Fibroblast of upper back skin (primary cell): ENCODE results near the gene GFRA4.
"Not testable (repeated sequence)": the region's sequence is repeated elsewhere in the genome, so short reads cannot be mapped to it uniquely, and the experiment has no call there.

Experiments used
- DNase-seq: peaks from one replicate; pipeline ENCODE4 v3.0.0-alpha.2; 2013

Gene GFRA4

DNA sequence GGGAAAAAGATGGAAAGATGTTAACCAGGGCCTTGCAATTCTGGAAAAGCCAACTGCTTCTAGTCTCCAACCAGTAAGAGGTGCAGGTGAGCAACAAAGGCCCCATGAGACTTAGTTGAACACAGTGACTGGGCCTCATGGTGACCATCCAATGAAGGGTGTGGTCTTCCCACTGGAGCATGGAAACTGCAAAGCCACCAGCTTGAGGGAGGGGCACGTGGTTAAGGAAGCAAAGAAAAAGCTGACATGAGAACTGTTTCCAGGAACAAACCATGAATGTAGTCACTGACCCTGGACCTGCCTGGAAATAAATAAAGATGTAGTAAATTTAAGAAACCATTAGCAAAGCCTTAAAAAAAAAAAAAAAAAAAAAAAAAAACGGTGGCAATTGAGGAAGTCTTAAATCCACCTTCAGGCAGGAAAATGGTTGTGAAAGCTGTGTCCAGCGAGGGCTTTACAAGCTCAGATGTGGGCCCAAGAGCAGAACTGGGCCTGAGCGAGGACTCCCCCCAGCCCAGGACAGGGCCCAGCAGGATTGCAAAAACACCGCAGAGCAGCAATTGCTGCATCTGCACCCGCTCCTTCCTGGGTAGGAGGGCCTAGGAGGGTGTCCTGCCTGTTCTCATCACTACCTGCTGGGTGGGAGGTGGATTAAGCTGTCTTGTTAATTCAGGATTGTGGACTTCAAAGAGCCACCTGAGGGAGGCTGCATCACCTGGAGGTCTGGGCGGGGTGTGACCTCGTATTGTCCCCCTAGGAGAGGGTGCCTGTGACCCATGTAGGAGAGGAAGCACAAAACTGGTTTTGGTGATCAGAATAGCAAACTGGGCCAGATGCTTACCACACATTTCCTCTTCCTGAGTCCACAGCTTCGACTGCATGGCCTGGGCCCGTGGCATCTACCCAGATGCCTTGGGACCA is 10.3 kb downstream of the GFRA4 start:
- DNase-seq = no peak

DNA sequence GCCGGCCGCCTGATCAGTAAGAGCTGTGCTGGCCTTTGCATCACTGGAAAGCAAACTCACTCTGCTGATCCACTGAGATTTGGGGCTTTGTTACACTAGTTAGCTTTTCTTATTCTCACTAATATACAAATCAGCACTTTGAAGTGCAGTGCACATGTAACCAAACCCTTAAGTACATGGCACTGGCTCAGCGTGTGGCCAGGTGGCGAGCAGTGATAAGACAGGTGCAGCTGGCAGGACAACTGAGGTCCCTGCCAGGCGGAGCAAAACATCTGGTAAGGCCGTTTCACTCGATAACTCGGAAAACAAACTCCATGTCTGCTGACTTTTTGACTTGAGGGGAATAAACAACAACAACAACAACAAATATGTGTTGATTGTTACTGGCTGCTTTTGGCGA is 11.0 kb downstream of the GFRA4 start:
- DNase-seq = no peak

DNA sequence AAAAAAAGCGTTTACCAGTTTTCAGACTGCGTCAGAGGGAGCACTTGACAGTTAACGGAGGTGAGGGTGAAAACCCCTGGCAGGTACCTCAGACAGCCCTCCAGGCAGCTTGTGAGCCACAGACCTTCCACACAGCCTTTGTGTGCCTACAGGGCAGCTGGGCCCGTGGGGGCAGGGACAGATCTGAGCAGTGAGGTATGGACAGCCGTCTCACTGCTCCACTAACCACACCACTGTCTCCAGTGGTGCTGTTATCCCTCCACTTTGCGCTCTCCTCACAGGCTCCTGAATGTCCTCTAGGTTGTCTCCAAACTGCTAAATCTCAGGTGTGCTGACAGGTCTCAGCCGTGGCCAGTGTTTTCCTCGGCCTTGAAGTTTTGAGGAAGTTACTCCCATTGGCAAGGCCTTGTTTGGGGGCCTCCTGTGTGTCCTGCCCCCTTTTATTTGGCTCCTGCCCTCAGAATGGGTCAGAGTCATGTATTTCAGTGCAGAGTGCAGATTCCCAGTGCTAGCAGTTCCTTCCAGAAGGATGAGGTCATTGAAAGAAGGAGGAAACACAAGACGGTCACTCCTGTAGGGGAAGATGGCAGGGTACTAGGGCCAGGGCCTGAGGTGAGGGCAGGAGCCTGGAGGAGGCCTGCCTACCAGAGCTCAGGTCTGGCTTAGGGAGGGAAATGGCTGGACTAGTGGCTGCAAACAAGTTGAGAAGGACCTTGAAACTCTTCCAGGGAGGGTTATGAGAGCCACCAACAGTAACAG is 11.8 kb downstream of the GFRA4 start:
- no peak for DNase-seq

DNA sequence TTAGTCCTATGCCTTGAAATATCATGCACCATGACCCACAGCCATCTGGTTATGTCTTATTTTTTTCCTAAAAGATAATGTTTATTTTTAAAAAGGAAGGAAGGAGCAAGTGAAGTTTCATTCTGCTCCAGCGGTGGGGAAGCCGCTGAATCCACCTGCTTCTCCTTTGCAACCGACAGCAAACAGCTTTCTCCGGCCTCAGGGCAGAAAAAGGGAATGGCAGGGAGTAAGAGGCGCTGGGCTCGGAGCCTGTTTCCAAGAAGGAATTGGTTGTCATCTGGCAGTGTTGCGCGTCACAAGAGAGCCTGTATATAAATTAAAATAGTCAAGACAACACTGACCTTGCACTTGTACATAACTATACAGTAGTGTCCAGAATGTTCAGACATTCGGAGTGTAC is 14.2 kb downstream of the GFRA4 start:
- no peak for DNase-seq

DNA sequence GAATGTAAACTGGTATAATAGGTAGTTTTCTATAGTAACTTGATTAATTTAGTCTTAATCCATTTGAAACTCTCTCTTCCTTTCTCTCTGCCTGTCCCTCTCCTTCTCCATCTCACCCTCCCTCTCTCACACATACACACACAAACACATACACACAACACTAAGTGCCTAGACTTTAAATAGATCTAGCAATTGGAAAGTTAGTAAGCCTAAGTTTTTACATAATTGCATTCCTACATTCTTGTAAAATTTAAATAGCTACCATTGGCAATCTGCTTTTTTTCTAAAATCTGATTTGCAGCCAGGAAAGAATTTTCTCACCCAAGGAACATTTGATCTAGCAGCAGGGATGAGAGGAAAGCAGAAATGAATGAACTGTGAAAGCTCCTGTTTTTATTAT is 15.7 kb downstream of the GFRA4 start:
- DNase-seq = no peak

DNA sequence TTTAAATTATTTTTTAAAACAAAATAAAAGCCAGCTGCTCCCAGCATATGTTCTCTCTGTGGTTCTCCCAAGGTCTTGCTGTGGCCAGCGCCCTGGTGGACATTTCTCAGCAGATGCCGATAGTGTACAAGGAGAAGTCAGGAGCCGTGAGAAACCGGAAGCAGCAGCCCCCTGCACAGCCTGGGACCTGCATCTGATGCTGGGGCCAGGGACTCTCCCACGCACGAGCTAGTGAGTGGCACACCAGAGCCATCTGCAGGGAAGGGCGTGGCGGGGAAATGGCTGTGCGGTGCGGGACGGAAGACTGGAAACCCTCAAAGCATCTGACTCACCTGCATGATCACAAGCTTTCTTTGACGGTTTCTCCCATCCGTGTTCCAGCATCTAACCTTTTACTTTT is 16.5 kb downstream of the GFRA4 start:
- DNase-seq = no peak

DNA sequence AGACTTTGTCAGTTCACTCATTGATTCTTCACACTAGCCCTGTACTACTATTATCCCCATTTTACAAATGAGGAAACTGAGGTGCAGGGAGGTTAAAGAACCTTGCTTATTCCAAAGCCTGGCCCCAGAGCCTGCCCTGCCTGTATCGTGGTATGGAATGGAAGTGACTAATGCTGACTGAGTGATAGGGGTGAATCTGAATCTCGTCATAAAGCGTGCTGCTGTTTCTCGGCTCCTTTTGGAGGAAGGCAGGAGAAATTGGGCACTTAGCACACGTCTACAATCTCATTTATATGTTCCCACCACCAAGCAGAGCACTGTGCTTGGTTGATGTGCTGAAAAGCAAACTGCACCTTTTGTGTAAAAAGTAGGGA is 17.1 kb downstream of the GFRA4 start:
- DNase-seq = no peak

DNA sequence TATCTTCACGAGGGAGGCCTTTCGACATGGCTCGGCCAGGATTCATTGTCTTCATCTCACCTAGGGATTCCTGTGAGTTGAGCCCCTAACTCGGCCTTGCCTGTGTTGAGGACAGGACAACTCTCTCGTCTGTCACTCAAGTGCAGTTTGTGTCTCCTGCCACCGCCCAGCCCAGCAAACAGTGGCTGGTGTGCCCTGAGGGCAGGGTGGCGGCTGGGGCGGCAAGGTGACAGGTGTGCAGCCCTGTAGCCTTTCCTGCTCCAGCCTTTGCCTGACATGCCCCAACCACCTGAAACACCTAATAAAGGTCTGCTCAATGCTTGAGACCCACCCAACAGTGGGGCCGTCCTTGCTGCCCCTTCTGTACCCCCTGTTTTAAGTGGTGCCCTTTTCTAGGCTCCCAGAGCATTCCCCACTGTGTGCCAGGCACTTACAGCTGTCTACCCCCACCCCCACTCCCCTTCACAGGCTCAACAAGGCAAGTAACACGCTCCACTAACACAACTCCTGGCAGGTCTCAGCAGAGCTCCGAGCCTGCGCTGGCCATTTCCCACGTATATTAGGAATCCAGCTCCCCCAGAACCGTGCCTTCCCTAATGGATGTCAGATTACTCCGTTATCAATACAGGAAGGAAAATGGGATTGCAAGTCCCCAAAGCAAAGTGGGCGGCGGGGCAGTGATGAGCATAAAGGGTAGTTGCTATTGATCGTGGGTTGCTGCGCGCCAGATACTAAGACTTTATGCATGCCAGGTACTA is 17.7 kb downstream of the GFRA4 start:
- DNase-seq = no peak

DNA sequence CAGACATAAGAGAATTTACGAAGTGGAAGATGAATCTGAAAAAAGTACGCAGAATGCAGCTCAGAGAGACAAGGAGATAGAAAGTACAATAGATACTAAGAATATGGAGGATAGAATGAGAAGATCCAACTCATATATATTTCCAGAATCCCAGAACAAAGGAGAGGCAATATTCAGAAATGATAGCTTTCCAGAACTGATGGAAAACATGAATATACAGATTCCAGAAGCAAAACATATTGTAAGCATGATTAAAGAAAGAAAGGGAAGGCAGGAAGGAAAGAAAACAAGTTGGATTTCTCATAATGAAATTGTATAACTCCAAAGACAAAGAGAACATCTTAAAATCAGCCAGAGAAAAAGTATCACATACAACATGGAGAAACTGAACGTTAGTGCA is 22.9 kb downstream of the GFRA4 start:
- DNase-seq = no peak

DNA sequence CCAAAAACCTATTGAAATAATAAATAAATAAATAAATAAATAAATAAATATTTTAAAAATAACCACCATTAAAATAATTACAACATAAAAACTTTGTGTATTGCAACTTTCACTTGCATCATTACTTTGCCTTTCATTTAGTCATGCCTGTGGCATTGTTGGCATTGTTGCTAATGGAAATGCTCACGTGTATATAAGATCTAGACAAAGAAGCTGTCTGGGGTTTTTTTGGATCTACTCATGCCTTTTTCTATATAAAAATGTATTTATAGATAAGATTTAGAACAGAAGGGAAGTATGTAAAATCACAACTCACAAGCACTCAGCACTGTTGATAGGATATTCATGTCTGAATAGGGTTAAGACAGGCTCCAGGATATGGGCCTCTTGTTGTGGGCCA is 27.9 kb downstream of the GFRA4 start:
- peak; percentile 4 for DNase-seq

DNA sequence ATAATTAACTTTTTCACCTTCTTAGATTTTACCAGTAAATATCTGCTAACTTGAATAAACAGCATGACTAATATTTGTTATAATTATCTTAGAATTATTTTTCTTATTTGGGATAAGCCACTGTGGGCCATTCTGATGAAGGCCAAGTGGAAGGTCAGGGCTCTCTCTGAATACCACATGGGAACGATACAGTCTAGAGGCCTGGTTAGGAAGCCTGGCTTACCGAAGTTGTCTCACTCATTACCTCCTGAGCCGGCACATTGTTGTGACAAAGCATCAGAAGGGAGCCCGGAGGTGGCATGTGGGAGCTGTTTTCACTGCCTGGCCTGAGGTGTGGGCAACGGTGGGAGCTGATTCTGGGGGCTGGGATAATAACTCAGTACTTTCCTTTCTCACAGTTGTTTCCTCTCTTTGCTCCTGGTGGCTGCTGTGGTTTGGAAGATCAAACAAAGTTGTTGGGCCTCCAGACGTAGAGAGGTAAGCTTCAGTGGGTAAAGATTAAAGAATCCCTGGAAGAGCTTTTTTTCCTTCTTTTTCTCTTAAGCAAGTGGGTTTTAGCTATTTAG is 29.2 kb downstream of the GFRA4 start:
- DNase-seq = no peak

DNA sequence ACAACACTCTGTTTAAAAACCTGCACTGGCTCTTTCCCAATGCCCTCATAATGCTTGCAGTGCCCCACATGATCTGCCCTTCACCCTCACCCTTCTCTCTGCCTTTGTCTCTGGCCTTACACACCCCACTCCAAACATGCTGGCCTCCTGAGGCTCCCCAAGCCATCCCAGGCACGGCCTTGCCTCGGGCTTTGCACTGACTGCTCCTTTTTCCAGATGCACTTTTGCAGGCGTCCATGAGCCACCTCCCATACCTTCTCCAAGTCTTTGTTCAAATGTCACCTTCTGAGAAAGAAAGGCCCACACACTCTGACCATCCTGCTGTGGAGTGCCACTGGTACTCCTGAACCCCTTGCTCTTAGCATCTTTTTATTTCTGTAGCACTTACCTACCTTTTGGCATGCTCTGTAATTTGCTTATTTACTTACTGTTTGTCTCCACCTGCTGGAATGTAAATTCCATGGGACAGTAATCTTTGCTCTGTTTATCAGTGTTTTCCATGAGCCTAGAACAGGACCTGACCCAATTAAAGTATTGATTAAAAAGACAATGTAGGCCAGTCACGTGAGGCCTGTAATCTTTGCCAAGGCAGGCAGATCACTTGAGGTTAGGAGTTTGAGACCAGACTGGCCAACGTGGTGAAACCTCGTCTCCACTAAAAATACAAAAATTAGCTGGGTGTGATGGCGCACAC is 30.7 kb downstream of the GFRA4 start:
- no peak for DNase-seq

DNA sequence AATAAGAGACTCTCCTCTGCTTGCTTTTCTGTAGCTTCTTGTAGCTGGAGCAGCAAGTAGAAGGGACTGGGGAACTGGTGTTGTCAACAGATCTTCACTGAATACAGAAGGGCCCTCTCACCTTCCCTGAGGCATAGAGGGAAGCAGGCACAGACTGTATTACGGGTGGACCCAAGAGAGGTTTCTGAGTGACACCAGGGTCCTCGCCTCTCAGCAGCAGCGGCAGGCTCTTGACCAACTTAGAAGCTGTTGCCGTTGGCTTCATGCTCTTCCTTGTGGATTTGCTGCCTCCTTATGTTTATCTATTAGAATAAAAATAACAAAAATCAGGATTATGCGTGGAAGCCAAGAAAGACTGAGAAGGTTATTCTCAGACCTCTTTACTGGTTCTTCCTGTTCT is 31.7 kb downstream of the GFRA4 start:
- no peak for DNase-seq

DNA sequence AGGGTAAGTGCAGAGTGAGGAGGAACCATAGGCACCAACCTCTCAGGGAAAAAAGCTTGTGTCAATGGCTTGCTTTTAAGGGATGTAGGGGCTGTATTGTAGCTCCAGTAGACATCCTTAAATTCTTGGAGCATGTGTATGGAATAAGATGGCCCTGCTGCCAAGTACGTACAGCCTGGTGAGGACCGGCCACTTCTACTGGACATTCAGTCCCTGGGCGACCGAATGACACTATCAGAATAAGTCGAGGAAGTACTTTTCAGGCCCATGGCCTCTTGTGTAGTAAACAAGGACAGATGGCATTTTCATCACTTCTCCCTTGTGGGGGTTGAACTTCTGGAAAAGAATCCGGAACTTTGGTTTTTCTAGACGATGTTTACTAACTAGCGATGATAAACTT is 32.8 kb downstream of the GFRA4 start:
- DNase-seq = no peak

DNA sequence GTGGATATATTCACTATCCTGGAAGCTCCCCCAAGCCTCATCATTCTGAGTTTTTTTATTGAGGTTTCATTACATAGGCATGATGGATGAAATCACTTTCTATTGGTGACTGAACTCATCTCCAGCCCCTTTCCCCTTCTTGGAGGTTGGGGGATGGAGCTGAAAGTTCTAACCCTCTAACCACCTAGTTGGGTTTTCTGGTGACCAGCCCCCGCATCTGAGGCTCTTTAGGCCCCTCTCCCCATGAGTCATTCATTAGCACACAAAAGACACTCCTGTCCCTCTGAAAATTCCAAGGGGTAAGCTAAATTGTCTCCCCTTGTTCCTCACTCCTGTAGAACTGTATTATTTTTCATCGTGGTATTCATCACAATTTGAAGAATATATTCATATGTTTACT is 33.3 kb downstream of the GFRA4 start:
- no peak for DNase-seq

DNA sequence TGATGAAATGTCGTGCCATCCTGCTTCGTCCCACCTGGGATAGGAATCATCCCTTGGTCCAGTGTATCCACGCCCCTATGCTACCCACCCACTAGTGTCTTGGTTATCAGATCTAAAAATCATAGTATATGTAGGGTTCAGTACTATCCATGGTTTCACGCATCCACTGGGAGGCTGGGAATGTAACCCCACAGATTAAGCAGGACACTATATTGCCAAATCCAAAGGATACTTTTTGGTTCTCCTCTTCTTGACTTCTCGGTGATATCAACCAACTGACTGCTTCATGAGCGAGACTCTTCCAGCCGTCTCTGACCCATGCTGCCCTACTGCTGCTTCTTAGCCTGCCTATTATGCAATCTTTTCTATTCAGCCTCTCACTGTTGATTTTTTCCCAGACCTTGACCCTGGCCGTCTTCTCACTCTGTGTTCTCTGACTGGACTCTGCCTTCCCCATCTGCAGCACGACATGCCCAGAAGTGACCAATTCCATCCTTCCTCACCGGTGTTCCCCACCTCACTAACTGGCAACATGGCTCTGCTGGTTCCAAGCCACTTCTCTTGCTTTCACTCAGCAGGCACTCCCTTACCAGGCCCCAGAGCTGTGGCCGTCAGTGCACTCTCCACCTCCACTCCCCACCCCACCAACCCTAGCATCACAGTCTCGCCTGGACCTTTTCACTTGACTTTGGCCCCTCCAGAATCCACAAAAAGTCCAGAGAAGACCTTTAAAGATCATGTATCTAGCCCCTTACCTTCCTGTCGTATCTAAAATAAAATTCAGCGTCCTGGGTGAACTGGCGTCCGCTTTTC is 34.5 kb downstream of the GFRA4 start:
- no peak for DNase-seq

DNA sequence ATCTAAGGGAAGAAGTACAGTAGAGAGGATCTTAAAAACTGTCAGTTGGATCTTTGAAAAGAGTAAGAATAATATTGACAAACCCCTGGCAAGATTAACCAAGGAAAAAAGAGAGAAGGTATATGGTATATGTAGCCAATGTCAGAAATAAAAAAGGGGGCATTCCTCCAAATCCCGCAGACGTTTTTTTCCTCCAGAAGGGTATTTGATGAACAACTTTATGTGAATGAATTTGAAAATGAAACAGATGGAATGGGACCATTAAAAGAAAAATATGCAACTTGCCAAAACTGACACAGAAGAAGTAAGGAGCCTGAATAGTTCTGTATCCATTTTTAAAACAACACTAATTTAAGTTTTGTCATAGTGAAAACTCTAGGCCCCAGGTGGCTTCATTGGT is 35.7 kb downstream of the GFRA4 start:
- DNase-seq = no peak

DNA sequence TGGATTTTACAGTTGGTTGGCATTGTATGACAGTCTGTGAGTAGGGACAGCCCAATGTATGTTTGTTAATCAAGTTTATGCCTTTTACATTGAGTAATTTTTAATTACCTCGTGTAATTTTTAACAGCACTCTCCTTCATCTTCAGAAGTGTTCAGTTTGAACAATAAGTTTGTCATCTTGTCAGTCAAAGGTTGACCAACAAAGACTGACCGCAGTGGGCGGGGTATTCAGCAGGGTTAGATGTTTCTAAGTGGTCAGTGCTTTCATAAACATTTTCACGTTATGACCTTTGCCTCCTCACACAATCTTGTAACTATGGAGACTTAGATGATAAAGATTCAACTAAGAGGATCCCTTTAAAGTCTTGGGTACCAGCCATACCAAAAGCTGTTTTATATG is 40.8 kb downstream of the GFRA4 start:
- DNase-seq = no peak

DNA sequence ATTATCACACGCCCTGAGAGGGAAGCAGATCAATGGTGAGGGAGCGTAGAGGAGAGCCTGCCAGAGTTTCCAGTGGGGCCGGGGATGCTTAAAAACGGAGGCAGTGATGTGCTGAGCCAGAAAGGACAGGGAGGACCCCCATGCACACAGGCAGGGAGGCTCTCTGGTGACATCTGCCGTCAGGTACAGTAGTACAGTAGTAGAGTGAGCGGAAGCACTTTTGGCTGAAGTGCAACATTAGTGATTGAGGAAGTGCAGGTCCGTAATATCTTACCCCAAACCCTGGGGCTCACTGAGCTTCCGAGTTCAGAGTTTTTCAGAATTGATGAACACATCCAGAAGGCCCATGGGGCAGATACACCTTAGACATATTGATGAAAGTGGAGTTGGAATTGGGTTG is 42.1 kb downstream of the GFRA4 start:
- no peak for DNase-seq

DNA sequence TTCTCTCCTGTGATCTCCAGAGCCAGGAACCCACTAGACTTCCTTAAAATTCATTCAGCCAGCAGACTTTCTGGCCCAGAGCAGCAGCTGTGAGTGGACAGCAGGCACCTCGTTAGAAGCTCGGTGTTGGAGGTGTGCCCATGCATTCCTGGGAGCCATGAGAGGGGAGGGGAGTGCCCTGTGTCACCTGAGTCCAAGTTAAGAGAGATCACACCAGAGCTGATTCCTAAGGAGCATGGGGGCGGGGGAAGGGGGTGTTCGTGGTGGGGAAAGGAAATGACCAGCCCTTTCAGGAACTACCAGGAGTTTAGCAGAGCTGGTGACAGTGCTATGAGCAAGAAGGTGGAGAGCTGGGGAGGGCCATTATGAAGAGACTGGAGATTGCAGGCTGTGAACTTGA is 46.9 kb downstream of the GFRA4 start:
- DNase-seq = peak; percentile 30

DNA sequence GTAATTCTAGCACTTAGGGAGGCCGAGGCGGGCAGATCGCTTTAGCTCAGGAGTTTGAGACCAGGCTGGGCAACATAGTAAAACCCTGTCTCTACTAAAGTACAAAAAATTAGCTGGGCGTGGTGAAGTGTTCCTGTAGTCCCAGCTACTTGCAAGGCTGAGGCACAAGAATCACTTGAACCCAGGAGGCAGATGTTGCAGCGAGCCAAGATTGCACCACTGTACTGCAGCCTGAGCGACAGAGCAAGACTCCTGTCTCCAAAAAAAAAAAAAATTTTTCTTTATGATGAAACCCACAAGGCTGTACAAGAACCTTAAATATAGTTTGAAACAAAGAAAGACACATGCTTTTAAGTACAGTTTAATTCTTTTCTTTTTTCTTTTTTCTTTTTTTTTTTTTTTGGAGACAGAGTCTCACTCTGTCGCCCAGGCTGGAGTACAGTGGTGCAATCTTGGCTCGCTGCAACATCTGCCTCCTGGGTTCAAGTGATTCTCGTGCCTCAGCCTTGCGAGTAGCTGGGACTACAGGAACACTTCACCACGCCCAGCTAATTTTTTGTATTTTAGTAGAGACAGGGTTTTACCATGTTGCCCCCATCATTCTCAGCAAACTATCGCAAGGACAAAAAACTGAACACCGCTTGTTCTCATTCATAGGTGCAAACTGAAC is 47.9 kb downstream of the GFRA4 start:
- DNase-seq = not testable (repeated sequence)
